Measurements from ENCODE around the gene RBBP8NL. TPM values are rescaled to one million over a fixed set of nuclear protein-coding genes. Genes with fewer than 3 reads are reported as not detected.

Gene RBBP8NL
- total RNA-seq, 1 donor from 2014 or later, result not detected

DNA sequence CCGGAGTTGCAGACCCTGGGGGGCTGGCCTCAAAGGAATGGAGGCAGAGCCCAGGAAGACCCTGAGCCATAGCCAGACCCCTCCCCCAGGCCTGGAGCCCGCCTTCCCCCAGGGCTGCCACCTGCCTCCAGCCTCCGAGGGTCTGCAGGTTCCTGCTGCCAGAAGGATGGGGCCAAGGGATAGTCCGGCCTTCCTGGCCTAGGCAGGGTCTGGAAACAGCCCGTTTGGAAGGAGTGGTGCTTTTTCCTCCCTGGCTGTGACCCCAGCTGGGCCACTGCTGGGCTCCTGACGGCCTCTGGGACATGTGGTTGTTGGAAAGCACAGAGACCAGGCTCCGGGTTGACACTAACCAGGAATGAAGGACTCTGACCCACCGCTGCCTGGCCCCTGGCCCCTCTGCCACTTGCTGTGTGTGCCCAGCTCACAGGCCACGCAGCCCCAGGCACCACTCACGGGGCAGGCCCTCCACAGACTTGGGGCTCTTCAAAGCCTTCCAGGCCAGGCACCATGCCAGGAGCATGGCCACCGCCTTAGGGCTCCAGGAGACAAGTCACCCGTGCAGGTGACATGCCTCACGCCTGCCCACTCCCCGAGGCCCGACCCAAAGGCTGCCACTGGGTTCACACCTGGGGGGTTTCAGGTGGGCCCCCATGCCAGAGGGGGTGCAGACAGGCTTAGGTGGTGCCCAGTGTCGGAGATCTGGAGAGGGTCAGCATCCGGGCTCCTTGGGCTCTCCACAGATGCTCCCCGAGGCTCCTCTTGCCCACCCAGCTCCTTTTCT lies 56.3 kb downstream of the RBBP8NL start:
- no peak for DNase-seq
- intact Hi-C loops (cut with micrococcal nuclease), result no loop called here

DNA sequence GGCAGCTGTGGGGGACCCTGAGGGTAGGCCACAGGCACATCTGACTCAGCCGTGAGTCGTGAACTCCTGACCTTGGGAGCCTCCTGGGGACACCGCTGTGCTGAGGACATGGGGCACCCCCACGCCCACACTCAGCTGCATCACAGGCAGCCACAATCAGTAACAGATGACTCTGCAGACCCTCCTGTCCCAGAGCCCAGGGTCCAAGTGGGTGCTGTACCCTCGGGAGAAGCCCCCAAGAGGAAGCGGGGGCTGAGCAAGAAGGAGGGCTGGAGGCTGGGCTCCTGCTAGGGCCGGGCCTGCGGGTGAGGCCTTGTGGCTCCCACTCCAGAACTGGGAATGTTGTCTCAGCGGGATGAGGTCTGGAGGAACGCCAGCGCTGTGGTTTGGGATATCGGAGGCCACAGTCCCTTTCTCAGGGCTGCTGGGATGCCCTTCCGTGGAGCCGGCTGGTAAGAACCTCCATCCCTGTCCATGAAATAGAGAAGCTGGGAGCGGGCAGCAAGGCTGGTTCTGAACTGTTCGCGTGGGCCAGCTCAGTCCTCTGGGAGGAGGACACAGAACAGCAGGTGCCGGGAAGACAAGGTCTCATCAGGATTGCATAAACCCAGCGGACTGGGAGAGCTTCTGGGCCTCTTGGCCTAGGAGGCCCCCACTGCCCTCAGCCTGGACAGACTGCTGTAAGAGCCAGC lies 57.1 kb downstream of the RBBP8NL start:
- ATAC-seq, result no peak
- intact Hi-C loops (cut with micrococcal nuclease), result no loop called here
- peak; percentile 74 for DNase-seq

More for the DNA sequence above, 56.3 kb downstream of the RBBP8NL start:
- no peak for ATAC-seq

GRCh38 chr20:62369815-62370114 lies 57.6 kb downstream of the RBBP8NL start:
- DNase-seq, result no peak
- no peak for ATAC-seq
- intact Hi-C loops (cut with micrococcal nuclease), result no loop called here

GRCh38 chr20:62368976-62369814 lies 58.1 kb downstream of the RBBP8NL start:
- ATAC-seq (no peak), DNase-seq (peak; percentile 53)
- intact Hi-C loops (cut with micrococcal nuclease), result no loop called here

GRCh38 chr20:62368392-62368975 lies 58.9 kb downstream of the RBBP8NL start:
- no peak for ATAC-seq
- intact Hi-C loops (cut with micrococcal nuclease), result no loop called here
- DNase-seq, result peak; percentile 63

DNA sequence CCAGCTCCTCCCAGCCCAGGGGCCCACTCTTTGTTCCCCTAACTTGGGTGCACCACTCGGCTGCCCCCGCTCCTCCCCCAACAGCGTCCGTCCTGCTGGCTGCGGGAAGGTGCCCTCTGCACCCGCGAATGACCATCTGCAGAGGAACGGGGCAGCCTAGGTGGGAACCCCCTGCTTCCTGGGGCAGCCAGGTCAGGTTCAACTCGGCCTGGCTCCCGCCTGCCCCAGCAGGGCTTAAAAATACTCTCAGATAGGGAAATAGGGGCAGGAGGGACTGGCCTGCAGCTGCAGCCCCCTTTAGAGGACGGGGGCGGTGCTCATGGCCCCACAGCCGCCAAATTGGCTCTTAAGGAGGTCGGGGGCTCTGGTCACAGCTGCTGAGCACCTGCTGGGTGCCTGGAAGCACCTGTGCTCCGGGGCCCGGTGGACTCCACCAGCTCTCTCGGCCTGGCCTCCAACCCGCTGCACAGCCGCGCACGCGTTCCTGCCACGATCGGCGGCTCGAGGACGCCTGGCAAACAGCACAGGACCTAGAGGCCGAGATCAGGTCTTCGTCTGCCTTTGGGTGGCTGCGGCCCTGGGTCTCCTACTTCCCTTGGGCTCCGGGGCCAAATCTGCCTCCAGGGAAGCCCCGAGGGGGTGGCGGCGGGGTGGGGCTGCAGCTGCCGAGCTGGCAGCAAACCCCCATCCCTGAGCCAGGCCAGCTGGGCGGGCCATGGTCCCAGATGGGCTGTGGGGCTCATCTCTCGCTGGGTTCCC lies 59.5 kb downstream of the RBBP8NL start:
- ATAC-seq, result peak; percentile 10
- peak; percentile 71 for DNase-seq
- intact Hi-C loops (cut with micrococcal nuclease), result no loop called here

DNA sequence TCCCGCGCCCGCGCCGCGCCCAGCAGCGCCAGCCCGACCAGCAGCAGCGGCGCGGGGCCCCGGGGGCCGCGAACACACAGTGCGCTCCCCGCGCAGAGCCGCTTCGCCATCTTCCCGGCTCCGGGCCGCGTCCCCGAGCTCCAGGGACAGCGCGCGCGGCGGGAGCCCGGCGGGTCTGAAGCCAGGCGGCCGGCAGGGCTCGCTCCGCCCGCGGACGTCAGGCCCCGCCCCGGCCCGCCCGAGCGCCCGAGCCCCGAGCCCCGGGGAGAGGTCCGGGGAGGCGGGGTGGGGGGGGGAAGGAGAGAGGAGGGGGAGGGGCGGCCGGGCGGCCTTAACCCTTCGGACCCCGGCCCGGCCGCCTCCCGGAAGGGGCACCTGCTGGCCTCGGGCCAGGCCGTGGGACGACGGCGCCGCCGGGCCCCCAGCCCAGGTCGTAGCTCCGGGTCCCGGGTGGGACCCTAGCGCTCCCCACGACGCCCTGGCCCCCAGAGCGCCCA lies 60.2 kb downstream of the RBBP8NL start, which contains the start of gene LAMA5:
Gene LAMA5 (minus strand): TSS at position 177 of the 497 bp plus-strand sequence. CDS start 67 bp downstream, at position 110.
- peak; percentile 54 for ATAC-seq
- peak; percentile 85 for DNase-seq
- intact Hi-C loops (cut with micrococcal nuclease), result no loop called here

GRCh38 chr20:62366370-62367135 lies 60.8 kb downstream of the RBBP8NL start:
- intact Hi-C loops (cut with micrococcal nuclease), result no loop called here
- ATAC-seq (peak; percentile 18), DNase-seq (peak; percentile 69)

DNA sequence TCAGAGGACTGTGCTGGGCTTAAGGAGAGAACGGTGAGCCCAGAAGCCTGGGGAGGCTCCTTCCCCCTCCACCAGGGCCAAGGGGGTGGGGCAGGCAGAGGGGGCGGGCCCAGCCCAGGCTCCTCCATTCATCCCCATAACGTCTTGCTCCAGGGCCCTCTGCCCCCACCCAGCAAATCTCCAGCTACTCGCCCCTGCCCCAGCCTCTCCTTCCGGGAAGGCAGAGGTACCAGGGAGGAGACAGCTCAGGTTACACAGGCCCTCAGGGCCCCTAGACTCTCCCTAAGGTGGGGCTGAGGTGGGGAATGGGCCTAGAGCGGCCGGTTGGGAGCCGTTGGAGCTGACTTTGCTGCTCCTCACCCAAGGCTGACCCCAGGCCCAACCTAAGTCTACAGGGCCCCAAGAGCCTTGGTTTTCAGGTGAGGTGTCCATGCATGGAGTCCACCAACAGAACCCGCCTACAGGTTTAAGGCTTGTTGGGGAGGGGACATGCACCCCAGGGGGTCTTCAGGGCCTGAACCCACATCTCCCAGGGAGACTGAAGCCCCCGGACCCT lies 61.4 kb downstream of the RBBP8NL start:
- intact Hi-C loops (cut with micrococcal nuclease), result no loop called here
- ATAC-seq, result peak; percentile 23
- DNase-seq, result peak; percentile 45

DNA sequence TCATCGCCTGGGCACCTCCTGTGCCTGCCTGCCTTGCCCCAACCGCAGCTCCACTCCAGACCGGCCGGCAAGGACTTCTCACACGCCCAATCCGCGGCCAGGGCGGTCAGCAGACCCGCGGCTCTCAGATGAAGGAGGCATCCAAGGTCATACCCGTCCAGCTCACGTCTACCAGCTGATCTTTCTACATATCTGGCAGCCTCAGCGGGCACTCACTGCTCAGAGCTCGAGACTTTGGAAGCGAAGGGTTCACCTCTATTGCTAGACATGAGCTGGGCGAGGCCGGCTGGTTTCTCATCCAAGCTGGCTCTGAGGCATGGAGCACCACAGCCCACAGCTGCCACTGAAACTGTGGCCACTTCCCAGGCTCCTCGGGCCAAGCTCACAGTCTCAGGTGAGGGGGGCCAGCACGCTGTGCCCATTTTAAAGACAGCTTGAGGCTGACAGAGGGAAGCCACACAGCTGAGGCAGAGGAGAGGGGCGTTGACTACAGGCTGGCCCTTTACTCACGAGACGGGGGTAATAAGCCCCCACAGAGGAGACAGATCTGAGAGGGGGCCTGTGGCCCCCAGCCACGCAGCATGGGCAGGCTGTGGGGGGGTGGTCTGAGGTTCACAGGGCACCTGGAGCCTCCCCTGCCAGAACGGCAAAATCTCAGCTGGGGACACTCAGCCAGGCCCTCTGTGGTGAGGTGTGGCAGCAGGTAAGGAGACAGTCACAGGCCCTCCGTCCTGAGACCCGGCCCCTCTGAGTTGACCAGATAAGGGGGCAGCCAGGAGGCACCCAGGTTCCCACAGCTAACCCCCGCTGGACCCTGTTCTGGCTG lies 62.2 kb downstream of the RBBP8NL start:
- DNase-seq (peak; percentile 84), ATAC-seq (peak; percentile 68)
- intact Hi-C loops (cut with micrococcal nuclease), result no loop called here

- DNase-seq (peak; percentile 53), ATAC-seq (peak; percentile 2)
- intact Hi-C loops (cut with micrococcal nuclease), result no loop called here
These were observed 63.2 kb downstream of the RBBP8NL start for GRCh38 chr20:62363920-62364851.

- peak; percentile 60 for DNase-seq
- no peak for ATAC-seq
- intact Hi-C loops (cut with micrococcal nuclease), result no loop called here
These were observed 64.1 kb downstream of the RBBP8NL start for GRCh38 chr20:62362991-62363919.

DNA sequence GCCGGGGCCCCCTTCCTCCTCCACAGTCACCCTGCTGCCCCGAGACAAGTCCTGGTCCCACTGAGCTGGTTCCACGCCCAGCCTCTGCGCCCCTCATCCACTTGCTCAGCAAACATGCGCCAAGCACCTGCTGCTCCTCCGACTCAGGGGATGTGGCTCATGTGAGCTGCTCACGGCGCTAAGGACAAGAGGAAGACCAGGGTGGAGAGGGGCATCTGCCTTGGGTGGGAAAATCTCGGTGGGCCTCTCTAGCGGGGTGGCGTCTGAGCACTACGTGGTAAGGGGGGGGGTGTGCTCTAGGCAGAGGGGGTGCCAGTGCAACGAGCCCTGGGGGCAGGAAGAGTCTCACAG lies 64.8 kb downstream of the RBBP8NL start:
- intact Hi-C loops (cut with micrococcal nuclease), result no loop called here
- no peak for DNase-seq
- no peak for ATAC-seq

DNA sequence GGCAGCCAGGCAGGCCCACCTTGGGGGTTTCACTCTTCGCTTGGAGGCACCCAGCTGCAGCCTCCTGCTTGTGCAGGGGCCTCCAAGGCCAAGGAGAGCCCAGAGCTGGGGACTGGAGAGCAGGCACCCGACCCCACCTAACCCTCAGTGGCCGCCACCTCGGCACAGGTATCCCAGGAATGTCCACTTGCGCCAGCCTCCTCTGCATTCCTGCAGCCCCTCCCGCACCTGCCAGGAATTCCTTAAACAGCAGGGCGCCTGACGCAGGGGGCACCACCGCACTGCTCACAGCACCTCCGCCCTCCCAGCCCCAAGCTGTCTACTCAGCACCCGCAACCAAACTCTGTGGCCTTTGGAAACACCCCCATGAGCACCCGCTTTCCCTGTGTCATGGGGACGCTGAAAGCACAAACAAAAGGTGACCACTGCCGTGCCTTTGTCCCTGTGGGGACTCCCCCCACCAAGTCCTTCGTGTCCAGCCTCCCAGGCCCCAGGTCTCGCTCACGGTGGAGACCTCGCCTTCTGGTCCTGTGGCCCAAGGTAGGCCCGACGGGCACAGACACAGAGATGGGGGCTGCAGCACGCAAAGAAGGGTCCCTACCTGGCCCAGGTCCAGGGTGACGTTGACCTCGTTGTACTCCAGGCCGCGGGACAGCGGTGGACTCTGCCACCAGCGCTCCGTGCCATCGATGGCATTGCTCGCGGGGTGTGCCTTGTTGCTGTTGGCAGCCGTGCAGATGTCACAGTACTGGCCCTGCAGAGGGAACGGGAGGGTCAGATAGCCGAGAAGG lies 65.3 kb downstream of the RBBP8NL start:
- intact Hi-C loops (cut with micrococcal nuclease), result no loop called here
- peak; percentile 6 for ATAC-seq
- peak; percentile 63 for DNase-seq
